ENCODE results near the gene PPP2R2C.

PPP2R2C gene

DNA sequence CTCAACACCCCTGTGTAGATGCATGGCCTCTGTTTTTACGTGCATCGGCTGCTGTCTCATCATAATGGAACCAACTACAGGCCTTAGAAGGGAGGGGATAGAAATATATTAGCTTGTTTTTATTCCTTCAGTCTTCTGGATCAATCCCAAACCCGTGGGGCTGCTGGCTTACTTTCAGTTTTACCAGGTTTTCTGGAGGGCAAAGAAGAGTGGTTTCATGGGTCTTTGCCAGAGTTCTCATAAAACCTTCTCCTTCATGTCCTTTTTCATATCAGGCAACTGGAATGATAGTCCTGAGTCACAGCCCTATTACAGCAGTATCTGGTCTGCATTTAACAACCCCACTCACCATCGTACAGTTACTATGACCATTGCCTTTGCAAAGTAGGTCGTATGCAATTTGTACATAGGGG is 34.6 kb downstream of the PPP2R2C start:
- Histone ChIP-seq H3K9me2 (replicated peaks; ENCODE audit: low read depth, low read length) (no peaks in the 10 kb centered on the region), H3K9ac (ENCODE audit: low read depth, low read length, poor library complexity, severe bottlenecking) (no peak overlapping the region), H3K4me2 (ENCODE audit: low read depth, low read length, poor library complexity, severe bottlenecking) (no peak overlapping the region), H3K36me3 (ENCODE audit: insufficient read depth, low read length) (no peaks in the 10 kb centered on the region), H2AFZ (ENCODE audit: low read length) (no peak overlapping the region), H4K20me1 (ENCODE audit: insufficient read depth, low read length, poor library complexity, severe bottlenecking) (no peaks in the 10 kb centered on the region), H3K4me1 (ENCODE audit: insufficient read depth, low read length, poor library complexity, severe bottlenecking) (no peaks in the 10 kb centered on the region), H3K79me2 (ENCODE audit: insufficient read depth, low read length) (no peaks in the 10 kb centered on the region), H3F3A (ENCODE audit: low read depth) (no peaks in the 10 kb centered on the region), H3K9me3 (ENCODE audit: insufficient read depth, low read depth, low read length) (peaks cover 8% of the 10 kb centered on the region; the same call in 1 of the 2 replicates), H3K4me3 (ENCODE audit: low read length, poor library complexity, severe bottlenecking) (no peak overlapping the region), H3K27me3 (ENCODE audit: insufficient read depth, low read length, poor library complexity, severe bottlenecking) (no peaks in the 10 kb centered on the region)
- TF ChIP-seq EZH2phosphoT487 (IDR thresholded peaks at IDR 0.05; ENCODE audit: borderline replicate concordance): no peak
- TF ChIP-seq, protein P1, sequence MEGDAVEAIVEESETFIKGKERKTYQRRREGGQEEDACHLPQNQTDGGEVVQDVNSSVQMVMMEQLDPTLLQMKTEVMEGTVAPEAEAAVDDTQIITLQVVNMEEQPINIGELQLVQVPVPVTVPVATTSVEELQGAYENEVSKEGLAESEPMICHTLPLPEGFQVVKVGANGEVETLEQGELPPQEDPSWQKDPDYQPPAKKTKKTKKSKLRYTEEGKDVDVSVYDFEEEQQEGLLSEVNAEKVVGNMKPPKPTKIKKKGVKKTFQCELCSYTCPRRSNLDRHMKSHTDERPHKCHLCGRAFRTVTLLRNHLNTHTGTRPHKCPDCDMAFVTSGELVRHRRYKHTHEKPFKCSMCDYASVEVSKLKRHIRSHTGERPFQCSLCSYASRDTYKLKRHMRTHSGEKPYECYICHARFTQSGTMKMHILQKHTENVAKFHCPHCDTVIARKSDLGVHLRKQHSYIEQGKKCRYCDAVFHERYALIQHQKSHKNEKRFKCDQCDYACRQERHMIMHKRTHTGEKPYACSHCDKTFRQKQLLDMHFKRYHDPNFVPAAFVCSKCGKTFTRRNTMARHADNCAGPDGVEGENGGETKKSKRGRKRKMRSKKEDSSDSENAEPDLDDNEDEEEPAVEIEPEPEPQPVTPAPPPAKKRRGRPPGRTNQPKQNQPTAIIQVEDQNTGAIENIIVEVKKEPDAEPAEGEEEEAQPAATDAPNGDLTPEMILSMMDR (conservative IDR thresholded peaks at IDR 0.05; ENCODE audit: low read length): no peak

DNA sequence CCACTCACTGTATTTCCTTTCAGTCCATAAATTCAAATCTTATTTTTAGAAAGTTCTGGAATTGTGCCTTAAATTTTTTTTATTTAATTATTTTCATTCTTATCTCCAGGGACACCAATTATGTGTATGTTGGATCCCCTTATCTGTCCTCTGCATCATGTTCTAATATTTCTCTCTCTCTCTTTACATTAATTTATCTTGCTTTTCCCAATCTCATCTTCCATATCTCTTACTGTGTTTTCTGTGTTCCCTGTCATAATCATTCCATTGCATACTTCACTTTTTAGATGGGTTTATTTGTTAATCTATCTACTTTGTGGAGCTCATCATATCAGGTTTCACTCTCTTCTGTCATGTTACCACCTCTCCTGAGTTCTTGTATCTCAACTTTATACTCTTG is 37.4 kb downstream of the PPP2R2C start:
- Histone ChIP-seq H3K27me3 (ENCODE audit: insufficient read depth, low read length, poor library complexity, severe bottlenecking) (no peaks in the 10 kb centered on the region), H3K9ac (ENCODE audit: low read depth, low read length, poor library complexity, severe bottlenecking) (no peak overlapping the region), H4K20me1 (ENCODE audit: insufficient read depth, low read length, poor library complexity, severe bottlenecking) (no peaks in the 10 kb centered on the region), H3K9me2 (replicated peaks; ENCODE audit: low read depth, low read length) (no peaks in the 10 kb centered on the region), H3K9me3 (ENCODE audit: insufficient read depth, low read depth, low read length) (peaks cover 8% of the 10 kb centered on the region; the same call in 1 of the 2 replicates), H3K36me3 (ENCODE audit: insufficient read depth, low read length) (no peaks in the 10 kb centered on the region), H3K79me2 (ENCODE audit: insufficient read depth, low read length) (no peaks in the 10 kb centered on the region), H3K4me2 (ENCODE audit: low read depth, low read length, poor library complexity, severe bottlenecking) (no peak overlapping the region), H3K4me1 (ENCODE audit: insufficient read depth, low read length, poor library complexity, severe bottlenecking) (no peaks in the 10 kb centered on the region), H2AFZ (ENCODE audit: low read length) (no peak overlapping the region), H3K4me3 (ENCODE audit: low read length, poor library complexity, severe bottlenecking) (no peak overlapping the region), H3F3A (ENCODE audit: low read depth) (no peaks in the 10 kb centered on the region)
- no peak for TF ChIP-seq EZH2phosphoT487 (IDR thresholded peaks at IDR 0.05; ENCODE audit: borderline replicate concordance)
- TF ChIP-seq, protein P1 (conservative IDR thresholded peaks at IDR 0.05; ENCODE audit: low read length): no peak

DNA sequence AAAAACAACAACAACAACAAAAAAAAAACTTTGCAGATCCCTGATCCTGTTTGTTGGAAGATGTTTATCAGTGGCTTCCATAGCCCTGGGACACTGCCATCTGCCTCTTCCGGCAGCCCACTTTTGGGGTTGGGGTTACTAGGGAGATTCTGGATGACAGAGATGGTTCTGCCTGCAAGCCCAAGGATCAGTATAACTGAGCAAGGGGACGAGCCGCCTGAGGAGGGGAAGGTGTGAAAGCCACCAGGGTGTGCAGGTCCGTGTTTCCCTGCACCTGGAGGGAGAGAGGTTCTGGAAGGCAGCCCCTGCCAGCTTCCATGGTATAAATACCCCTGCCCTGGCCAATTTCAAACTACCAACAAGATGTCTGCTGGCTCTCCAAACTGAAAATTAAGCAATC is 41.5 kb downstream of the PPP2R2C start:
- Histone ChIP-seq H3K36me3 (ENCODE audit: insufficient read depth, low read length) (no peaks in the 10 kb centered on the region), H3K4me1 (ENCODE audit: insufficient read depth, low read length, poor library complexity, severe bottlenecking) (no peaks in the 10 kb centered on the region), H3K4me3 (ENCODE audit: low read length, poor library complexity, severe bottlenecking) (no peak overlapping the region), H3F3A (ENCODE audit: low read depth) (no peaks in the 10 kb centered on the region), H3K9me2 (replicated peaks; ENCODE audit: low read depth, low read length) (no peaks in the 10 kb centered on the region), H3K4me2 (ENCODE audit: low read depth, low read length, poor library complexity, severe bottlenecking) (no peak overlapping the region), H3K9me3 (ENCODE audit: insufficient read depth, low read depth, low read length) (peaks cover 8% of the 10 kb centered on the region; the same call in 1 of the 2 replicates), H2AFZ (ENCODE audit: low read length) (no peak overlapping the region), H4K20me1 (ENCODE audit: insufficient read depth, low read length, poor library complexity, severe bottlenecking) (no peaks in the 10 kb centered on the region), H3K9ac (ENCODE audit: low read depth, low read length, poor library complexity, severe bottlenecking) (no peak overlapping the region), H3K27me3 (ENCODE audit: insufficient read depth, low read length, poor library complexity, severe bottlenecking) (no peaks in the 10 kb centered on the region), H3K79me2 (ENCODE audit: insufficient read depth, low read length) (no peaks in the 10 kb centered on the region)
- TF ChIP-seq EZH2phosphoT487 (IDR thresholded peaks at IDR 0.05; ENCODE audit: borderline replicate concordance): no peak
- TF ChIP-seq, protein P1 (conservative IDR thresholded peaks at IDR 0.05; ENCODE audit: low read length): no peak
